HUES64 (cell line): ENCODE data around the gene COL5A1.

Experiments used
- H3K27ac ChIP-seq: 2 replicates; pipeline ENCODE4 v1.7.0; 2013; ENCODE audit warnings: low read depth, low read length, inconsistent platforms
- H3K27me3 ChIP-seq: 2 replicates; pipeline ENCODE4 v1.6.1; 2013; ENCODE audit warnings: mild to moderate bottlenecking, low read length; ENCODE audit not compliant: insufficient read depth
- H3K36me3 ChIP-seq: 2 replicates; pipeline ENCODE4 v1.6.1; 2013; ENCODE audit warnings: mild to moderate bottlenecking, low read length; ENCODE audit not compliant: insufficient read depth
- H3K4me1 ChIP-seq: 2 replicates; pipeline ENCODE4 v1.6.1; 2013; ENCODE audit warnings: mild to moderate bottlenecking, low read length, moderate library complexity; ENCODE audit not compliant: insufficient read depth
- H3K4me3 ChIP-seq: 2 replicates; pipeline ENCODE4 v1.5.1; 2013; ENCODE audit warnings: mild to moderate bottlenecking, low read length, moderate library complexity
- H3K9ac ChIP-seq: 2 replicates; pipeline ENCODE4 v1.6.1; 2013; ENCODE audit warnings: mild to moderate bottlenecking, low read depth, low read length
- H3K9me3 ChIP-seq: 2 replicates; pipeline ENCODE4 v1.6.1; 2013; ENCODE audit warnings: low read depth, low read length; ENCODE audit not compliant: insufficient read depth
- WGBS: fragments of 150-250, 120-280 bp; methylation state at CpG from one replicate; pipeline ENCODE4 v1.1.7; 2013; ENCODE audit warnings: missing lambda C conversion rate; 5-methylcytosine and 5-hydroxymethylcytosine counted together

COL5A1 gene

DNA sequence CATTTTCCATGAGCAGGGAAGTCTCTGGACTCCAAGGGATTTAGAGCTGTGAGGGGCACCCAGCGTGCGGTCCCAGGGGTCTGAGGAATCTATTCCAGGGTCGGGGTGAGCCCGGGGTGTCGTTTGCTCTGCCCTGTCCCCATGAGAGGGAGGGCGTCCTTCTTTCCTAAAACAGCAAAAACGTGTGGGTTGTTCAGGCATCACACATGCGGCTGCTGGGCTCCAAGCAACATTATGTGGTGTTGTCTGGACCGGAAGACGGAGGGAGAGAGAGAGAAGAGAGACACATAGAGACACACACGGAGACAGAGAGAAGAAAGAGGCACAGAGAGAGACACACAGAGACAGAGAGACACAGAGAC is 42.7 kb upstream of the COL5A1 start:
- H3K27me3 ChIP-seq: peaks cover 9% of the 10 kb centered on the region; the same call in 1 of the 2 replicates
- no peaks in the 10 kb centered on the region for H3K36me3 ChIP-seq
- no peak overlapping the region for H3K9ac ChIP-seq
- peaks cover 7% of the 10 kb centered on the region; the same call in 1 of the 2 replicates for H3K9me3 ChIP-seq
- H3K27ac ChIP-seq: no peak overlapping the region
- peaks cover 6% of the 10 kb centered on the region; the same call in 1 of the 2 replicates for H3K4me1 ChIP-seq
- no peak overlapping the region for H3K4me3 ChIP-seq
- WGBS: 90% methylated on average over 11 of the region's 11 CpGs

DNA sequence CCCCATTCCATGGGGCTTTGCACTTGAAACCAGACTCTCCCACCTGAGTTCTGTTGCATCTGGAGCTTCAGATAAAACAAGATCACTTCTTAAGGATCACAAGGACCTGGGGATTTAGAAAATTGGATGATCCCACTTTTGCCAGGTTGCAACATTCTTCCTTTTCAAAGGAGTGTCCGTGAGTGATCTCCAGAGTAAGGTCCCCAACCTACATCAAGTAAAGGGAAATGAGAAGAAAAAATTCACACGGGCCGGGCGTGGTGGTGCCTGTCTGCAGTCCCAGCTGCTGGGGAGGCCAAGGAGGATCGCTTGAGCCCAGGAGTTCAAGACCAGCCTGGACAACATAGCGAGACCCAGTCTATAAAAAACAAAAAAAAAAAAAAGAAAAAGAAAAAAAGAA is 41.2 kb upstream of the COL5A1 start:
- Histone ChIP-seq H3K27me3 (peaks cover 9% of the 10 kb centered on the region; the same call in 1 of the 2 replicates), H3K9me3 (peaks cover 7% of the 10 kb centered on the region; the same call in 1 of the 2 replicates), H3K27ac (no peak overlapping the region)

DNA sequence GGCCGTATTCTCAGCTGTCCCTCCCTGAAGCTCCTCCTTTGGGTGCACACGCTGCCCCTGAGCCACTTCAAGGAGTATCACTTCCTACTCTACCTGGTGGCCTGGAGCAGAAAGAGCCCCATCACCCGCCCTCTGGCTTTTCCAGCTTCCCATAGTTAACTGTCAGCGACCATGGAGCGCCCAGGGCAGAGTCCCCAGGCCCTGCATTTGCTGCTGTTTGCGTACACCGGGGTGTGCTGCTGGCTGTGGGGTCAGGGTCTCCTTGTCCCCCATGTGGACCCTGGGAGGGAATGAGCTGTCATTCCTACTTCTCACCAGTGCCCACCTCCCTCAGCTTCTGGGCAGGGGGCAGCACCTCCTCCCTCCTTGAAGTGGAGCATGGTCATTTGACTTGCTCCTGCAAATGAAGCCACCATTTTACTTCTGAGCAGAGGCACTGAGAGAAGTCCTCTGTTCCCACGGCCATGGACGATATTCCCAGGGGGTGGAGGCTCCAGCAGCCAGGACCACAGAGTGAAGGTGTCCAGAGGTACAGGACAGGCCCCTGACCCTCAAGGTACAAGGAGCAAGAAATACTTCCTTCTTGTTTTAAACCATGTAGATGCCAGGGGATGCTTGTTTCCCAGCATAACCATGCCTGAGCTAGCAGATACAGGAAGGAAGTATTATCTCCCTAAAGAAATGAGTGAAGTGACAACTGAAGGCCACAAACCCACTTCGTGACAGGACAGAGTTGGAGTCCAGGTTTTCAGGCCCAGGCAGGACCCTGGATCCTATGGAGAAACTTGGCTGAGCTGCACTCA is 40.6 kb upstream of the COL5A1 start:
- Histone ChIP-seq H3K27ac (no peak overlapping the region), H3K4me3 (no peak overlapping the region), H3K9me3 (peaks cover 5% of the 10 kb centered on the region; the same call in 1 of the 2 replicates), H3K36me3 (no peaks in the 10 kb centered on the region), H3K27me3 (peaks cover 9% of the 10 kb centered on the region; the same call in 1 of the 2 replicates), H3K4me1 (peaks cover 6% of the 10 kb centered on the region; the same call in 1 of the 2 replicates), H3K9ac (no peak overlapping the region)
- WGBS: 95% methylated on average over 10 of the region's 10 CpGs

More for the DNA sequence above, 41.2 kb upstream of the COL5A1 start:
- peaks cover 6% of the 10 kb centered on the region; the same call in 1 of the 2 replicates for H3K4me1 ChIP-seq
- H3K4me3 ChIP-seq: no peak overlapping the region
- H3K9ac ChIP-seq: no peak overlapping the region
- no peaks in the 10 kb centered on the region for H3K36me3 ChIP-seq
- WGBS: 88% methylated on average over 6 of the region's 6 CpGs

DNA sequence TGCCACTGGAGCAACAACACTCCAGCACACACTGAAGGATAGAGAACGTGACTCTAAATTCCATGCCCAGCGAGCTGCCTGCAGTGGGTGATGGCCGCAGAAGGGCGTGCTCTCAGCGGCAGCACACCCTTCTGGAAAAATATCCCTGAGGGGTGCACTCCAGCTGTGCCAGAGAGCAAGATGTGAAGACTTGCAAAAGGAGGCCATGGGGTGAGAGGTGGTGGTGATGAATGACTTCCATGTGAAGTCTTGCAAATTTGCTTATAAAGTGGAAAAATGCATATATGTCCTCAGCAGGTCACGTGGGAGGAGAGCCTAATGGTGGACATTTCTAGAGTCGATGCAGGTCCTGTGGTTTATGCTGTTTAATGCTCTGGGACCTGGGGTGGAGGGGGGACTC is 39.8 kb upstream of the COL5A1 start:
- H3K27ac ChIP-seq: peak overlapping the region; percentile 32; the same call in 1 of the 2 replicates
- no peak overlapping the region for H3K9ac ChIP-seq
- WGBS: 86% methylated on average over 7 of the region's 7 CpGs
- H3K9me3 ChIP-seq: peaks cover 3% of the 10 kb centered on the region; the same call in 1 of the 2 replicates
- H3K4me1 ChIP-seq: peaks cover 6% of the 10 kb centered on the region; the same call in 1 of the 2 replicates
- no peaks in the 10 kb centered on the region for H3K36me3 ChIP-seq
- H3K27me3 ChIP-seq: peaks cover 9% of the 10 kb centered on the region; the same call in 1 of the 2 replicates
- no peak overlapping the region for H3K4me3 ChIP-seq

DNA sequence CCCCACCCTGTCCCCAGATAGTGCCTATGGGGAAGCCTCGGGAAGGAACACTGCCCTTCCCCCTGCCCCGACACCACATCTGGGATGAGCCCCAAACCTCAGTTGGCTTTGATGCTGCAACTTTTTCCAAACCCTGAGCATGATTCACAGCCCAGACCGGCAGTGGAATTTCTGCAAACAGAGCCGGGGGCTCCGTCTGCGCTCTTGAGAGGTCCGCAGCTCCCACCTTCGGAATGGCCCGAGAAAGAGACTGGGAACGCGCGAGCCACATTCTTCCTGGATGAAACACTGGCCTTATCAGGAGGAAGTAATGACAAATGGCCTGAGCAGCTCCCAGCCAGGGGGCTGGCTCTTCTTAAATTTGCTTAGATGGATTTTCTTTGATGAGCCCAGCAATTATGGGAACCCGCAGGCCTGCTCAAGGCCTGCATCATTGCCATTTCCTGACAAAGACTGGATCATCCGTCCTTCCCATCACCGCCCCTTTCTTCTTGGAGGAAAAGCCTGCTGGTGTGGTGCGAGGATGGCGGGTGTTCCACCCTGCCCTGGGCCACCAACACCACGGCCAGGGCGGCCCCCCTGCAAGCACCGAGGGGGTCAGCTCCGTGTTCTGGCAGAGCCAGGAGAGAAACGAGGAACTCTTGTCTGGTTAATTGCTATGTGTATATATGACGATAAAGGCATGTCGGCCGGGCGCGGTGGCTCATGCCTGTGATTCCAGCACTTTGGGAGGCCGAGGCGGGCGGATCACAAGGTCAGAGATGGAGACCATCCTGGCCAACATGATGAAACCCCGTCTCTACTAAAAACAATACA is 38.8 kb upstream of the COL5A1 start:
- Histone ChIP-seq H3K9ac (no peak overlapping the region), H3K27ac (peak overlapping the region; percentile 32), H3K4me3 (no peak overlapping the region), H3K36me3 (no peaks in the 10 kb centered on the region), H3K9me3 (peaks cover 3% of the 10 kb centered on the region; the same call in 1 of the 2 replicates), H3K4me1 (peaks cover 6% of the 10 kb centered on the region; the same call in 1 of the 2 replicates), H3K27me3 (peaks cover 9% of the 10 kb centered on the region; the same call in 1 of the 2 replicates)
- WGBS: 64% methylated on average over 31 of the region's 31 CpGs

DNA sequence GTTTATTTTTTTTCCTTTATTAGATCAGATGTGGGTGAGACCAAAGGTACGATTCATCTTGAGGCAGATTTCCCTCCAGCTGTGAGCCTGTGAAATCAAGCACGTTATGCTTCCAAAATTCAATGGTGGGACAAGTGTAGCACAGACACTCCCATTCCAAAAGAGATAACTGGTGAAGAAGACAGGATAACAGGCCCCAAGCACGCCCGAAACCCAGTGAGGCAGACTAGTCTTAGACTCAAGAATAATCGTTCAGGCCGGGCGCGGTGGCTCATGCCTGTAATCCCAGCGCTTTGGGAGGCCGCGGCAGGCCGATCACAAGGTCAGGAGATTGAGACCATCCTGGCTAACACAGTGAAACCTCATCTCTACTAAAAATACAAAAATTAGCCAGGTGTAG is 36.8 kb upstream of the COL5A1 start:
- 90% methylated on average over 12 of the region's 12 CpGs for WGBS
- peaks cover 1% of the 10 kb centered on the region; the same call in 1 of the 2 replicates for H3K27me3 ChIP-seq
- peaks cover 3% of the 10 kb centered on the region; the same call in 1 of the 2 replicates for H3K9me3 ChIP-seq
- H3K4me1 ChIP-seq: peaks cover 6% of the 10 kb centered on the region; the same call in 1 of the 2 replicates
- H3K4me3 ChIP-seq: no peak overlapping the region
- no peak overlapping the region for H3K27ac ChIP-seq
- H3K9ac ChIP-seq: no peak overlapping the region
- no peaks in the 10 kb centered on the region for H3K36me3 ChIP-seq

DNA sequence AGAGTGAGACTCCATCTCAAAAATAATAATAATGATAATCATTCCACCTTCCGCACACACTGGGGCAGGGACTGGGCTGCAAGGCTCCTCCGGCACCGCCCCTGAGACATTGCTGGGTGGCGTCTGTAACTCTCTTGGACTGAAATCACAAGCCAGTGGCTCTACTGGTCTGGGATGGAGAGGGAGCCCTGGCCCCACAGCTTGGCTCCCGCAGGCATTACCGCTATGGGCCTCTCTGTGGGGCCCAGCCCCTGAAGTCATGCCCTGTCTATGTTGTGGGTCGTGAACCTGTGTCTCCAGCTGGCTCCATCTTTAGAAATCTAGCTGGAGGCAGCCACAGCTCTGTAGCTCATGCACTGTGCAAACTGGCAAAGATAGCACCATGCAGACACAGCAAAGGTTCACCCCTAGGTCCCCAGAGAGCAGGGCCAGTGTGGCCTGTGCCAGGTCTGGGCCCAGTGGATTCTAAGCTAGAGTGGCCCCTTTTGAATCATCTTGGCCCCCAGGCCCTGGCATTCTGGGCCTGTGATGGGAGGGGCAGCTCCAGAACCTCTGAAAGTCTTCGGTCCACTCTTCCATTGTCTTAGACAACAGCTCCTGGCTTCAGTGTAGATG is 36.1 kb upstream of the COL5A1 start:
- no peak overlapping the region for H3K9ac ChIP-seq
- peaks cover 3% of the 10 kb centered on the region; the same call in 1 of the 2 replicates for H3K9me3 ChIP-seq
- no peaks in the 10 kb centered on the region for H3K36me3 ChIP-seq
- no peak overlapping the region for H3K4me3 ChIP-seq
- 92% methylated on average over 8 of the region's 8 CpGs for WGBS
- no peak overlapping the region for H3K27ac ChIP-seq
- H3K27me3 ChIP-seq: no peaks in the 10 kb centered on the region
- peaks cover 6% of the 10 kb centered on the region; the same call in 1 of the 2 replicates for H3K4me1 ChIP-seq

DNA sequence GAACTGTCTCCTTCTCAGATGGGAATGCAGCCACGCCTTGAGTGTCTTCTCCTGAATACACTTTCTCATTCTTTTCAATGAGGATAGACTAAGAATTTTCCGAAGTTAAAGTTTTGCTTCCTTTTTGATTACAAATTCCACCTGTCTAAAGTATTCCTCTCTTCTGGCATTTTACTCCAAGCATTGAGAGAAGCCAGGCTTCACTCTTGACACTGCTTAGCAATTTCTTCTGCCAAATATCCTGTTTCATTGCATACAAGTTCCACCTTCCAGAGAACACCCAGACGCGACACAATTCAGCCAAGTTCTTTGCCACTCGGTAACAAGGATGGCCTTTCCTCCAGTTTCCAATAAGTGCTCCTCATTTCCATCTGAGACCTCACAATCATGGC is 35.6 kb upstream of the COL5A1 start:
- Histone ChIP-seq H3K27ac (no peak overlapping the region), H3K9me3 (peaks cover 3% of the 10 kb centered on the region; the same call in 1 of the 2 replicates), H3K4me1 (peaks cover 6% of the 10 kb centered on the region; the same call in 1 of the 2 replicates), H3K9ac (no peak overlapping the region), H3K4me3 (no peak overlapping the region), H3K36me3 (no peaks in the 10 kb centered on the region), H3K27me3 (no peaks in the 10 kb centered on the region)
- WGBS: 91% methylated on average over 5 of the region's 5 CpGs

DNA sequence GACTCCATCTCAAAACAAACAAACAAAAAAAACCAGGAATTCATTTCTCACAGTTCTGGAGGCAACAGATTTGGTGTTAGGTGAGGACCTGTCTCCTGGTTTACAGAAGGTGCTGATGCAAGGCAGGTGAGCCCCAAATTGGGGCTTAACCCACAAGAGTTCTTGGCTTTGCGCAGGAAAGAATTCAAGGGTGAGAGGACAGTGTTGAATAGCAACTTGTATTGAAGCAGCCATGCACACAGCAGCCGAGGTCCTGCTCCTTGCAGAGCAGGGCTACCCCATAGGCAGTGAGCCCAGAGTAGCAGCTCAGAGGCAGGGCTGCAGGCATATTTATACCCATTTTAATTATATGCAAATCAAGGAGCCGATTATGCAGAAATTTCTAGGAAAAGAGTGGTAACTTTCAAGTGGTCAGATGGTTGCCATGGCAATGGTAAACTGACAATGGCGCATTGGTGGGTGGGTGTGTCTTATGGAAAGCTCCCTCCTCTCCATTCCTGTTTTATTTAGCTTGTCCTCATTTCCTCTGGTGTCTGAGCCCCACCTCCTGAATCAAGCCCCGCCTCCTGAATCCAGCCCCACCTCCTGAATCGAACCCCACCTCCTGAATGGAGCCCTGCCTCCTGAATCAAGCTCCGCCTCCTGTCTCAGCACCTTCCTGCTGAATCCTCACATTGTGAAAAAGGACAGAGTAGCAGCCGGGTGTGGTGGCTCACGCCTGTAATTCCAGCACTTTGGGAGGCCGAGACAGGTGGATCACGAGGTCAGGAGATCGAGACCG is 34.5 kb upstream of the COL5A1 start:
- WGBS: 90% methylated on average over 13 of the region's 13 CpGs
- peaks cover 6% of the 10 kb centered on the region; the same call in 1 of the 2 replicates for H3K9me3 ChIP-seq
- H3K9ac ChIP-seq: no peak overlapping the region
- peaks cover 6% of the 10 kb centered on the region; the same call in 1 of the 2 replicates for H3K4me1 ChIP-seq
- H3K36me3 ChIP-seq: no peaks in the 10 kb centered on the region
- H3K4me3 ChIP-seq: no peak overlapping the region
- no peaks in the 10 kb centered on the region for H3K27me3 ChIP-seq
- no peak overlapping the region for H3K27ac ChIP-seq

DNA sequence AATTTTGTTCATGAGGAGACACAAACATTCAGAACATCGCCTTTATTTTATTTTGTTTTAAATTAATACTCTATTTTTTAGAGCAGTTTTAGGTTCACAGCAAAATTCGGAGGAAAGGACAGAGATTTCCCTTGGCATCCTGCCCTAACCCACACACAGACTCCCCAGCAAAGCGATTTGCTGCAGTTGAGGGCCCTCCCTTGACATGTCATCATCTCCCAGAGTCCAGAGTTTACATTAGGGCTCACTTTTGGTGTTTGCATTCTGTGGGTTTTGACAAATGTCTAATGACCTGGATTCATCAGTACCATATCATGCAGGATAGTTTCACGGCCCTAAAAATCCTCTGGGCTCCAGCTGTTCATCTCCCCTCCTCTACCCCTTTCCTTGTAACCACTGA is 33.6 kb upstream of the COL5A1 start:
- Histone ChIP-seq H3K4me1 (no peaks in the 10 kb centered on the region), H3K9me3 (peaks cover 12% of the 10 kb centered on the region; the same call in 1 of the 2 replicates), H3K27me3 (no peaks in the 10 kb centered on the region), H3K27ac (no peak overlapping the region), H3K36me3 (no peaks in the 10 kb centered on the region), H3K9ac (no peak overlapping the region), H3K4me3 (no peak overlapping the region)
- 93% methylated on average over 3 of the region's 4 CpGs for WGBS
